Neural progenitor cell (in vitro differentiated cells): ENCODE measurements around the gene DDX60. TPM values are rescaled to one million over a fixed set of nuclear protein-coding genes. Genes with fewer than 3 reads are reported as not detected.

Experiments used
- DNase-seq: peaks from one replicate; pipeline ENCODE4 v3.0.0-alpha.2; 2016; ENCODE audit warnings: low spot score
- H2AFZ ChIP-seq: fragments of 200-600 bp; sonication (generic); replicated peaks from 2 replicates; pipeline ENCODE4 v1.6.1; 2016; ENCODE audit warnings: antibody characterized with exemption
- H3F3A ChIP-seq: fragments of 200-600 bp; sonication (generic); 2 replicates; pipeline ENCODE4 v1.6.1; 2016; ENCODE audit warnings: antibody characterized with exemption, low read depth
- H3K27ac ChIP-seq: fragments of 200-600 bp; sonication (generic); 2 replicates; pipeline ENCODE4 v1.5.1; 2016; ENCODE audit warnings: mild to moderate bottlenecking
- H3K27me3 ChIP-seq: fragments of 200-600 bp; sonication (generic); 2 replicates; pipeline ENCODE4 v1.6.1; 2016; ENCODE audit warnings: mild to moderate bottlenecking, moderate library complexity
- H3K36me3 ChIP-seq: fragments of 200-600 bp; sonication (generic); 2 replicates; pipeline ENCODE4 v1.5.1; 2016
- H3K4me1 ChIP-seq: fragments of 200-600 bp; sonication (generic); 2 replicates; pipeline ENCODE4 v1.6.1; 2016; ENCODE audit warnings: mixed run types
- H3K4me2 ChIP-seq: fragments of 200-600 bp; sonication (generic); 2 replicates; pipeline ENCODE4 v1.6.1; 2016
- H3K4me3 ChIP-seq: fragments of 200-600 bp; sonication (generic); 2 replicates; pipeline ENCODE4 v1.5.1; 2016
- H3K79me2 ChIP-seq: fragments of 200-600 bp; sonication (generic); 2 replicates; pipeline ENCODE4 v1.6.1; 2016; ENCODE audit warnings: low read depth
- H3K9ac ChIP-seq: fragments of 200-600 bp; sonication (generic); 2 replicates; pipeline ENCODE4 v1.6.1; 2016
- H3K9me3 ChIP-seq: fragments of 200-600 bp; sonication (generic); 2 replicates; pipeline ENCODE4 v1.5.1; 2016; ENCODE audit warnings: low read depth
- H4K20me1 ChIP-seq: fragments of 200-600 bp; sonication (generic); 2 replicates; pipeline ENCODE4 v1.6.1; 2016; ENCODE audit warnings: low read depth
- H3K27ac Mint-ChIP-seq: 3 replicates; pipeline ENCODE4 v1.8.0; 2021; ENCODE audit warnings: mixed read lengths
- H3K27me3 Mint-ChIP-seq: 2 replicates; pipeline ENCODE4 v1.8.0; 2022; ENCODE audit warnings: low read depth, mild to moderate bottlenecking, inconsistent platforms, moderate library complexity, mixed read lengths; ENCODE audit not compliant: insufficient read depth
- H3K36me3 Mint-ChIP-seq: 3 replicates; pipeline ENCODE4 v1.8.0; 2021; ENCODE audit warnings: mixed read lengths
- H3K4me1 Mint-ChIP-seq: 3 replicates; pipeline ENCODE4 v1.8.0; 2021; ENCODE audit warnings: mixed read lengths
- H3K4me3 Mint-ChIP-seq: 3 replicates; pipeline ENCODE4 v1.8.0; 2021; ENCODE audit warnings: mild to moderate bottlenecking, moderate library complexity, mixed read lengths
- H3K9me3 Mint-ChIP-seq: 3 replicates; pipeline ENCODE4 v1.8.0; 2020; ENCODE audit warnings: mixed read lengths
- CTCF ChIP-seq: fragments of 200-600 bp; sonication (generic); IDR thresholded peaks from 2 replicates; pipeline ENCODE4 v1.5.1; 2017; ENCODE audit warnings: antibody characterized with exemption, mild to moderate bottlenecking
- EZH2 ChIP-seq: fragments of 200-600 bp; sonication (generic); IDR thresholded peaks from 2 replicates; pipeline ENCODE4 v1.6.1; 2017; ENCODE audit warnings: antibody characterized with exemption, mild to moderate bottlenecking, moderate library complexity
- EZH2phosphoT487 ChIP-seq: fragments of 200-600 bp; sonication (generic); IDR thresholded peaks from 2 replicates; pipeline ENCODE4 v1.6.1; 2017; ENCODE audit warnings: antibody characterized with exemption
- total RNA-seq: library from RNA; depleted of rRNA; stranded (reverse); fragments of >200 nt; gene quantifications from 2 replicates; pipeline ENCODE4 v1.2.3, GENCODE V29; 2015; ENCODE audit warnings: low replicate concordance

The DDX60 gene
- total RNA-seq, 1 donor from 2014 or later: 7.8 TPM

GRCh38 chr4:168279556-168279955, 39.0 kb downstream of the DDX60 start:
- no peaks in the 10 kb centered on the region for H3K9me3 Mint-ChIP-seq
- no peaks in the 10 kb centered on the region for H4K20me1 ChIP-seq
- H3K27ac Mint-ChIP-seq: no peak overlapping the region
- H3K27me3 ChIP-seq: no peaks in the 10 kb centered on the region
- no peak overlapping the region for H3K4me3 Mint-ChIP-seq
- H3K4me1 ChIP-seq: no peaks in the 10 kb centered on the region
- no peak overlapping the region for H3K4me2 ChIP-seq
- no peaks in the 10 kb centered on the region for H3K36me3 Mint-ChIP-seq
- no peaks in the 10 kb centered on the region for H3K9me3 ChIP-seq
- no peak for TF ChIP-seq EZH2
- no peak for TF ChIP-seq EZH2phosphoT487
- no peak for TF ChIP-seq CTCF
- H2AFZ ChIP-seq: no peak overlapping the region
- H3K9ac ChIP-seq: no peak overlapping the region
- H3K36me3 ChIP-seq: no peaks in the 10 kb centered on the region
- H3K27ac ChIP-seq: no peak overlapping the region
- H3K4me3 ChIP-seq: no peak overlapping the region
- no peaks in the 10 kb centered on the region for H3F3A ChIP-seq
- H3K4me1 Mint-ChIP-seq: no peaks in the 10 kb centered on the region
- H3K79me2 ChIP-seq: no peaks in the 10 kb centered on the region
- no peak for DNase-seq
- H3K27me3 Mint-ChIP-seq: no peaks in the 10 kb centered on the region

- H4K20me1 ChIP-seq: no peaks in the 10 kb centered on the region
- Mint-ChIP-seq H3K9me3 (no peaks in the 10 kb centered on the region), H3K27me3 (no peaks in the 10 kb centered on the region), H3K4me3 (no peak overlapping the region), H3K36me3 (no peaks in the 10 kb centered on the region), H3K27ac (no peak overlapping the region), H3K4me1 (no peaks in the 10 kb centered on the region)
- H3K4me2 ChIP-seq: no peak overlapping the region
- H3K4me1 ChIP-seq: no peaks in the 10 kb centered on the region
- H3K9me3 ChIP-seq: no peaks in the 10 kb centered on the region
- no peak overlapping the region for H3K9ac ChIP-seq
- no peak overlapping the region for H3K4me3 ChIP-seq
- no peaks in the 10 kb centered on the region for H3K36me3 ChIP-seq
- H3K79me2 ChIP-seq: no peaks in the 10 kb centered on the region
- no peak for DNase-seq
- no peak overlapping the region for H2AFZ ChIP-seq
- no peaks in the 10 kb centered on the region for H3K27me3 ChIP-seq
- no peak overlapping the region for H3K27ac ChIP-seq
- H3F3A ChIP-seq: no peaks in the 10 kb centered on the region
- TF ChIP-seq EZH2phosphoT487 (no peak), EZH2 (no peak), CTCF (no peak)
Measured at GRCh38 chr4:168275836-168276235, 42.7 kb downstream of the DDX60 start.

- Histone ChIP-seq H3K27me3 (no peaks in the 10 kb centered on the region), H3K9ac (no peak overlapping the region), H3F3A (no peaks in the 10 kb centered on the region), H3K79me2 (no peaks in the 10 kb centered on the region), H3K4me2 (no peak overlapping the region), H3K4me3 (no peak overlapping the region), H2AFZ (no peak overlapping the region), H3K4me1 (no peaks in the 10 kb centered on the region), H4K20me1 (no peaks in the 10 kb centered on the region), H3K36me3 (no peaks in the 10 kb centered on the region), H3K27ac (no peak overlapping the region), H3K9me3 (no peaks in the 10 kb centered on the region)
- Mint-ChIP-seq H3K4me1 (no peaks in the 10 kb centered on the region), H3K4me3 (no peak overlapping the region), H3K27me3 (no peaks in the 10 kb centered on the region), H3K9me3 (no peaks in the 10 kb centered on the region), H3K27ac (no peak overlapping the region), H3K36me3 (no peaks in the 10 kb centered on the region)
- no peak for DNase-seq
- TF ChIP-seq CTCF (no peak), EZH2phosphoT487 (no peak), EZH2 (no peak)
Measured at GRCh38 chr4:168274871-168275270, 43.7 kb downstream of the DDX60 start.

- H2AFZ ChIP-seq: no peak overlapping the region
- no peaks in the 10 kb centered on the region for H3K79me2 ChIP-seq
- H3K27me3 ChIP-seq: no peaks in the 10 kb centered on the region
- H3K4me3 Mint-ChIP-seq: no peak overlapping the region
- no peak for DNase-seq
- H3K9ac ChIP-seq: no peak overlapping the region
- no peaks in the 10 kb centered on the region for H3K4me1 ChIP-seq
- no peak overlapping the region for H3K4me2 ChIP-seq
- no peaks in the 10 kb centered on the region for H3K4me1 Mint-ChIP-seq
- no peaks in the 10 kb centered on the region for H3K9me3 Mint-ChIP-seq
- no peaks in the 10 kb centered on the region for H3F3A ChIP-seq
- H3K36me3 Mint-ChIP-seq: no peaks in the 10 kb centered on the region
- H3K27ac Mint-ChIP-seq: no peak overlapping the region
- no peaks in the 10 kb centered on the region for H3K9me3 ChIP-seq
- no peaks in the 10 kb centered on the region for H3K36me3 ChIP-seq
- no peak for TF ChIP-seq EZH2phosphoT487
- no peaks in the 10 kb centered on the region for H3K27me3 Mint-ChIP-seq
- H3K27ac ChIP-seq: no peak overlapping the region
- H4K20me1 ChIP-seq: no peaks in the 10 kb centered on the region
- H3K4me3 ChIP-seq: no peak overlapping the region
Measured at GRCh38 chr4:168273838-168274237, 44.7 kb downstream of the DDX60 start.
